Fibroblast of lung (primary cell): ENCODE data around the gene TAF11L2. TPM values are rescaled to one million over a fixed set of nuclear protein-coding genes. Genes with fewer than 3 reads are reported as not detected.
"Not testable (repeated sequence)": the region's sequence is repeated elsewhere in the genome, so short reads cannot be mapped to it uniquely, and the experiment has no call there.

Experiments used
- DNase-seq, 2 donors: peaks; one replicate each; pipeline versions ENCODE4 v3.0.0 to v3.0.0-alpha.2; 2010; ENCODE audit warnings: low read depth in 2 of 2
- H2AFZ ChIP-seq: 2 replicates; pipeline ENCODE4 v1.5.1; 2012; ENCODE audit warnings: low read length, control low read depth, inconsistent platforms
- H3K27ac ChIP-seq: 2 replicates; pipeline ENCODE4 v1.5.1; 2011; ENCODE audit warnings: low read length, control low read depth; ENCODE audit not compliant: insufficient read depth
- H3K27me3 ChIP-seq: 2 replicates; pipeline ENCODE4 v1.5.1; 2011; ENCODE audit warnings: mild to moderate bottlenecking, low read length; ENCODE audit not compliant: control insufficient read depth, insufficient read depth
- H3K36me3 ChIP-seq: 2 replicates; pipeline ENCODE4 v1.5.1; 2011; ENCODE audit warnings: low read length; ENCODE audit not compliant: control insufficient read depth, insufficient read depth
- H3K4me1 ChIP-seq: 2 replicates; pipeline ENCODE4 v1.5.1; 2011; ENCODE audit warnings: low read length; ENCODE audit not compliant: control insufficient read depth, insufficient read depth; ENCODE audit errors: extremely low read depth
- H3K4me2 ChIP-seq: 2 replicates; pipeline ENCODE4 v1.5.1; 2011; ENCODE audit warnings: low read length, control low read depth; ENCODE audit not compliant: insufficient read depth; ENCODE audit errors: extremely low read depth
- H3K4me3 ChIP-seq, 4 experiments: fragments of 200-600 bp in 1 of 4; sonication (generic) in 1 of 4; replicated peaks in 1 of 4; 2 replicates each; pipeline ENCODE4 v1.5.1; 2011 to 2016; ENCODE audit warnings: low read length in 4 of 4, low read depth in 3 of 4, mild to moderate bottlenecking in 3 of 4, control low read depth in 2 of 4, inconsistent platforms in 1 of 4, mixed read lengths in 1 of 4; ENCODE audit not compliant: insufficient read depth in 1 of 4; ENCODE audit errors: control extremely low read depth in 1 of 4
- H3K79me2 ChIP-seq: 2 replicates; pipeline ENCODE4 v1.5.1; 2012; ENCODE audit warnings: mild to moderate bottlenecking, low read length, inconsistent platforms; ENCODE audit not compliant: control insufficient read depth, insufficient read depth
- H3K9ac ChIP-seq: 2 replicates; pipeline ENCODE4 v1.5.1; 2011; ENCODE audit warnings: mild to moderate bottlenecking, low read length, control low read depth; ENCODE audit not compliant: insufficient read depth
- H3K9me3 ChIP-seq: 2 replicates; pipeline ENCODE4 v1.5.1; 2012; ENCODE audit warnings: low read depth, low read length; ENCODE audit not compliant: control insufficient read depth, insufficient read depth
- H4K20me1 ChIP-seq: 2 replicates; pipeline ENCODE4 v1.5.1; 2011; ENCODE audit warnings: low read length; ENCODE audit not compliant: control insufficient read depth, insufficient read depth; ENCODE audit errors: extremely low read depth
- polyA plus RNA-seq, 2 donors: library from polyadenylated mRNA; depleted of rRNA in 1 of 2; stranded (reverse) in 1 of 2; unstranded in 1 of 2; fragments of >200 nt; gene quantifications; 2 replicates each; pipeline ENCODE4 v1.2.1, GENCODE V29; 2011 to 2012; ENCODE audit warnings: missing spikeins in 1 of 2
- total RNA-seq: library from RNA; depleted of rRNA; stranded (reverse); fragments of >200 nt; gene quantifications from 2 replicates; pipeline ENCODE4 v1.2.1, GENCODE V29; 2014

TAF11L2 gene
- total and polyA plus RNA-seq, 2 donors (not counting 1 experiment from before 2014, with no cell fraction given), result not detected

GRCh38 chr5:17521501-17521900, 23.5 kb downstream of the TAF11L2 start, which contains the start of gene TAF11L4:
TAF11L4 (plus strand) TSS chr5:17521801.
- not testable (repeated sequence) for H3K4me3 ChIP-seq, H3K4me1 ChIP-seq, H3K79me2 ChIP-seq, DNase-seq, H4K20me1 ChIP-seq, H3K9me3 ChIP-seq, H3K36me3 ChIP-seq, H2AFZ ChIP-seq, H3K27ac ChIP-seq, H3K27me3 ChIP-seq, H3K4me2 ChIP-seq, H3K9ac ChIP-seq

- H3K36me3 ChIP-seq, H3K4me2 ChIP-seq, H3K27me3 ChIP-seq, H4K20me1 ChIP-seq, DNase-seq, H2AFZ ChIP-seq, H3K9me3 ChIP-seq, H3K4me1 ChIP-seq, H3K79me2 ChIP-seq, H3K9ac ChIP-seq, H3K27ac ChIP-seq, H3K4me3 ChIP-seq: not testable (repeated sequence)
These were observed 26.9 kb downstream of the TAF11L2 start, which contains the start of gene TAF11L5 for GRCh38 chr5:17524935-17525334. TAF11L5 (plus strand) TSS chr5:17525235.

GRCh38 chr5:17526504-17526903, 28.5 kb downstream of the TAF11L2 start:
- H3K79me2 ChIP-seq, H3K9me3 ChIP-seq, H3K4me1 ChIP-seq, H3K27me3 ChIP-seq, H3K4me2 ChIP-seq, H3K36me3 ChIP-seq, H3K4me3 ChIP-seq, H4K20me1 ChIP-seq, H2AFZ ChIP-seq, H3K9ac ChIP-seq, H3K27ac ChIP-seq: not testable (repeated sequence)
- peak; percentile 13 to 14 for DNase-seq

GRCh38 chr5:17528369-17528768, 30.3 kb downstream of the TAF11L2 start, which contains the start of gene TAF11L6:
TAF11L6 (plus strand) TSS chr5:17528669.
- H4K20me1 ChIP-seq, result not testable (repeated sequence)

More at GRCh38 chr5:17528369-17528768, 30.3 kb downstream of the TAF11L2 start, which contains the start of gene TAF11L6:
- not testable (repeated sequence) for H3K4me3 ChIP-seq, H2AFZ ChIP-seq, H3K9me3 ChIP-seq, DNase-seq, H3K27me3 ChIP-seq, H3K4me1 ChIP-seq, H3K9ac ChIP-seq, H3K79me2 ChIP-seq, H3K27ac ChIP-seq, H3K36me3 ChIP-seq, H3K4me2 ChIP-seq

Other genes starting within 250 kb of the TAF11L2 start
- gene TAF11L3, start 20.1 kb downstream of the TAF11L2 start, total RNA-seq, result not detected in 2 replicates
- gene TAF11L3, start 20.1 kb downstream of the TAF11L2 start, polyA plus RNA-seq, result not detected in 2 replicates
- gene TAF11L4, start 23.6 kb downstream of the TAF11L2 start, total RNA-seq, result not detected in 2 replicates
- not detected in 2 replicates for gene TAF11L4, start 23.6 kb downstream of the TAF11L2 start, polyA plus RNA-seq
- gene TAF11L5, start 27.0 kb downstream of the TAF11L2 start, total RNA-seq, result not detected in 2 replicates
- not detected in 2 replicates for gene TAF11L5, start 27.0 kb downstream of the TAF11L2 start, polyA plus RNA-seq
- gene TAF11L6, start 30.4 kb downstream of the TAF11L2 start, total RNA-seq, result not detected in 2 replicates
- gene TAF11L6, start 30.4 kb downstream of the TAF11L2 start, polyA plus RNA-seq, result not detected in 2 replicates
- not detected in 2 replicates for gene TAF11L7, start 87.5 kb downstream of the TAF11L2 start, total RNA-seq
- gene TAF11L7, start 87.5 kb downstream of the TAF11L2 start, polyA plus RNA-seq, result not detected in 2 replicates
- not detected in 2 replicates for gene TAF11L8, start 92.7 kb downstream of the TAF11L2 start, total RNA-seq
- not detected in 2 replicates for gene TAF11L8, start 92.7 kb downstream of the TAF11L2 start, polyA plus RNA-seq
- gene TAF11L9, start 96.2 kb downstream of the TAF11L2 start, total RNA-seq, result not detected in 2 replicates
- gene TAF11L9, start 96.2 kb downstream of the TAF11L2 start, polyA plus RNA-seq, result not detected in 2 replicates
- not detected in 2 replicates for gene TAF11L10, start 99.6 kb downstream of the TAF11L2 start, total RNA-seq
- not detected in 2 replicates for gene TAF11L10, start 99.6 kb downstream of the TAF11L2 start, polyA plus RNA-seq
- not detected in 2 replicates for gene TAF11L11, start 106.0 kb downstream of the TAF11L2 start, total RNA-seq
- not detected in 2 replicates for gene TAF11L11, start 106.0 kb downstream of the TAF11L2 start, polyA plus RNA-seq
- gene TAF11L12, start 112.2 kb downstream of the TAF11L2 start, total RNA-seq, result not detected in 2 replicates
- not detected in 2 replicates for gene TAF11L12, start 112.2 kb downstream of the TAF11L2 start, polyA plus RNA-seq
- gene TAF11L13, start 133.9 kb downstream of the TAF11L2 start, total RNA-seq, result not detected in 2 replicates
- not detected in 2 replicates for gene TAF11L13, start 133.9 kb downstream of the TAF11L2 start, polyA plus RNA-seq
- gene TAF11L14, start 136.2 kb downstream of the TAF11L2 start, total RNA-seq, result not detected in 2 replicates
- gene TAF11L14, start 136.2 kb downstream of the TAF11L2 start, polyA plus RNA-seq, result not detected in 2 replicates